Measurements from ENCODE around the gene IRX3.
"Not testable (repeated sequence)": the region's sequence is repeated elsewhere in the genome, so short reads cannot be mapped to it uniquely, and the experiment has no call there.

IRX3 gene

GRCh38 chr16:54273566-54273965, 13.0 kb downstream of the IRX3 start:
- no peak for DNase-seq

GRCh38 chr16:54270711-54271110, 15.9 kb downstream of the IRX3 start:
- DNase-seq, result no peak

GRCh38 chr16:54269461-54269860, 17.1 kb downstream of the IRX3 start:
- no peak for DNase-seq

GRCh38 chr16:54268766-54269165, 17.8 kb downstream of the IRX3 start:
- no peak for DNase-seq

- no peak for DNase-seq
Measured at GRCh38 chr16:54268340-54268739, 18.2 kb downstream of the IRX3 start.

DNA sequence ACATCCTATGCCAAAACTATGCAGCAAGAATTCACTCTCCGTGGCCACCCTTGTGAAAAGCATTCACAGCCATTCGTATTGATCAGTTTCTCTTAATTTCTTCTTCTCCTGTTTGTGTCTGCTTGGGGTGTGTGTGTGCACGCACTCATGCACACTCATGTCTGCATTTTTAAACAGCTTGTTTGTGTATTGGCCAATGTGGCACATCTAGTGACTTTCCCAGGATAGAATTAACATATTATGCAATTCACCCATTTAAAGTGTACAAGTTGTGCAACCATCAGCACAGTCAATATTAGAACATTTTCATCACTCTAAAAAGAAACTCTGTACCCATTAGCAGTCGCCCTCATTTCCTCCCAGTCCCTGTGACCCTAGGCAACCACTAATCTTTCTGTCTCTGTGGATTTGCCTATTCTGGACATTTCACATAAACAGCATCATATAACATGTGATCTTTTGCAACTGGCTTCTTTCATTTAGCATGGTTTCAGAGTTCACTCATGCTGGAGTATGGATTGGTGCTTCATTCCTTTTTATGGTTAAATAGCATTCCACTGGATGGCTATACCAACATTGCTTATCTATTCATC, 20.1 kb downstream of the IRX3 start:
- DNase-seq, result no peak

GRCh38 chr16:54265575-54266107, 20.9 kb downstream of the IRX3 start:
- no peak for DNase-seq

GRCh38 chr16:54253118-54253517, 33.5 kb downstream of the IRX3 start:
- DNase-seq, result no peak

- DNase-seq, result no peak
Measured at GRCh38 chr16:54248863-54249710, 37.5 kb downstream of the IRX3 start.

DNA sequence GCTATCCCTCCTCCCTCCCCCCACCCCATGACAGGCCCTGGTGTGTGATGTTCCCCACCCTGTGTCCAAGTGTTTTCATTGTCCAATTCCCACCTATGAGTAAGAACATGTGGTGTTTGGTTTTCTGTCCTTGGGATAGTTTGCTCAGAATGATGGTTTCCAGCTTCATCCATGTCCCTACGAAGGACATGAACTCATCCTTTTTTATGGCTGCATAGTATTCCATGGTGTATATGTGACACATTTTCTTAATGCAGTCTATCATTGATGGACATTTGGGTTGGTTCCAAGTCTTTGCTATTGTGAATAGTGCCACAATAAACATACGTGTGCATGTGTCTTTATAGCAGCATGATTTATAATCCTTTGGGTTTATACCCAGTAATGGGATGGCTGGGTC, 38.9 kb downstream of the IRX3 start:
- DNase-seq, result not testable (repeated sequence)

DNA sequence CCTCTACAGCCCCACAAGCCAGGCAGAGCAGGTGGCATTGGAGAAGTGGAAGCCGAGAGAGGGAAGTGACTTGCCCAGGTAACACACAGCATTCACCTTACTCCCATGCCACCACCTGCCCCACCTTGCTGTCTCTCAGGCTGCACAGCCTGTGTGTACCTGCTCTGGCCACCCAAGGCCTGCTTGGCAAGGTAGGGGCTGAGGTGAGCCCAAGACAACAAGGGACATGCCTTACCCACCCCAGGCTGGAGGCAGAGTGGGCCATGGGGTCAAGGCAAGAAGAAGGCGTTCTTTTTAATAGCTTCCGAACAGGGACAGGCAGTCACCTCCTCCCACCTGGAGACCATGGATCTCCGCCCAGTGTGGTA, 40.1 kb downstream of the IRX3 start:
- DNase-seq, result no peak

DNA sequence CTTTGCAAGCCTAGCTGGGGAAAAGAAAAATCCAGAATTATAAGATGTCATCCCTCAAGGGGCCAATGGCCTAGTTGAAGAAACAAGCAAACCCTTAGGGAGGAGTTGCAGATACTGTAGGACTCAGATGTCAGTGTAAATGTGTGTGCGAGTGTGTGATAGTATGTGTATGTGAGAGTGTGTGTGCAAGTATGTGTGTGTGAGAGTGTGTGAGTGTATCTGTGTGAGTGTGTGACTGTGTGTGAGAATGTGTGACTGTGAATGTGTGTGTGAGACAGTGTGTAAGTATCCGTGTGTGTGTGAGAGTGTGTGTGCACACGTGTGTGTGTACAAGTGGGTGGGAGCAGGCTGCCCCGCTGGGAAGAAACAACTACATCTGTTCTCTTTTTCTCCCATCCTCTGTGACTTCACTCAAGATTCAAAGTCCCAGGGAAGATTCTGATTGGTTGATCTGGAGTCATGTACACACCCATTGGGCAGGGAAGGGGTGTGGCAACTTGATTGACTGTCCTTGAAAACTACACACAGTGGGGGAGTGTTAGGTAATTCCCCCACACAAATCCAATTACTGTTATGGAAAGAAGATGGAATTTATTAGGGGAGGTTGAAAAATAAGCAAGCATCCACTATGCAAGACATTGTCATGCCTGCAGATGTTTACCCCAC, 40.7 kb downstream of the IRX3 start:
- no peak for DNase-seq

DNA sequence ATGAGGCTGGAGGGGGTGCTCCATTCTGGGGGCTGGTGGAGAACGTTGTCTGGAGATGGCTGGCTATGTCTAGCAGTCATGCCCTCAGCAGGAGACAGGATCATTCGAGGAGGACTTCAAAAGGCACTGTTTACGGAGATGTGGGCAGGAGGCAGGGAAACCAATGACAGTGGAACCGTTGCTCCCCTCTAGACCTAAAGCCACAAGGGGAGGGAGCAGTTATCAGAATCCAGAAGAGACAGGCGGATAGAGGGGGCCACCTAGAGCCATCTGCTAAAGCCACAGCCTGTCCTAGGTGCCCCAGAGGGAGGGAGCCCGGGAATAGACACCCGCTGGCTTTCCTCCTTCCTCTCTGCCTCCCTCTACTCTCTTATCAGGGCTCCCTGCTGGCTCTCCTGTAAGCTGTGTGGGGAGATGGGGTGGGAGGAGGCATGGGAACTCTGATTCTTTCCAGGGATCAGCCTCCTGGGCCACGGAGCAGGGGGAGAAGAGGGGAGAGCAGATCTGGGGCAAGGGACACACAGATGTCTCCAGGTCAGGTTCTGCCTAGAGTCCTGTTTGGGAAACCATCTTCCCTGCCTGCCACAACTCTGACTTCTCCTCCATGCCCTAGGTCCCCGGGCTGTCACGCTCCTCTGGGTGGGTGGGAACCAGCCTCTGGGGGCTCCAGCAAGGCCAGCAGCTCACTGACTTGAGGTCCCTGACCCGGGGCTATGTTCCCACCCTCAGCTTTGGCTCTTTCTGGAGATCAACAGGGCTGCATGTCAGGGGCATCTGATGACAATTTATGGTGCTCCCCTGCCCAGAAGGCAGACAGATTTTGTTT, 42.3 kb downstream of the IRX3 start:
- no peak for DNase-seq

DNA sequence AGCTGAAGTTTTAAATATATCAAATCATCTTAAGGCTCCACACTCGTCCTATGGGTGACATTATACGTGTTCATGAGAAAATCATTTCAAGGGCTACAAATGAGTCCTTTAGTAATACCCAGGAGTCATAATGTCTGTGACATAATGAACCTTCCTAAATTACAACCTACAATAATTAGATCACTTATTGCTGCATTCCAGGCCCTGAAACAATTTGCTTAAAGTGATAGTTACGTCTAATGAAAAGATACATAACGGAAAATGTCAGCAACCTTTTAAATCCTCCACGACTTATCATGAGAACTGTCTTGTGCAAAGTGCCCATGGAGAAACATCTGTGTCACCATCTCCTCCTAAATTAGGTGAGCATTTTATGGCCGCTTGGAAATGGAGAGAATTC, 43.4 kb downstream of the IRX3 start:
- no peak for DNase-seq

- DNase-seq, result no peak
Measured at GRCh38 chr16:54242199-54242598, 44.4 kb downstream of the IRX3 start.

- DNase-seq, result no peak
Measured at GRCh38 chr16:54241525-54241924, 45.1 kb downstream of the IRX3 start.

DNA sequence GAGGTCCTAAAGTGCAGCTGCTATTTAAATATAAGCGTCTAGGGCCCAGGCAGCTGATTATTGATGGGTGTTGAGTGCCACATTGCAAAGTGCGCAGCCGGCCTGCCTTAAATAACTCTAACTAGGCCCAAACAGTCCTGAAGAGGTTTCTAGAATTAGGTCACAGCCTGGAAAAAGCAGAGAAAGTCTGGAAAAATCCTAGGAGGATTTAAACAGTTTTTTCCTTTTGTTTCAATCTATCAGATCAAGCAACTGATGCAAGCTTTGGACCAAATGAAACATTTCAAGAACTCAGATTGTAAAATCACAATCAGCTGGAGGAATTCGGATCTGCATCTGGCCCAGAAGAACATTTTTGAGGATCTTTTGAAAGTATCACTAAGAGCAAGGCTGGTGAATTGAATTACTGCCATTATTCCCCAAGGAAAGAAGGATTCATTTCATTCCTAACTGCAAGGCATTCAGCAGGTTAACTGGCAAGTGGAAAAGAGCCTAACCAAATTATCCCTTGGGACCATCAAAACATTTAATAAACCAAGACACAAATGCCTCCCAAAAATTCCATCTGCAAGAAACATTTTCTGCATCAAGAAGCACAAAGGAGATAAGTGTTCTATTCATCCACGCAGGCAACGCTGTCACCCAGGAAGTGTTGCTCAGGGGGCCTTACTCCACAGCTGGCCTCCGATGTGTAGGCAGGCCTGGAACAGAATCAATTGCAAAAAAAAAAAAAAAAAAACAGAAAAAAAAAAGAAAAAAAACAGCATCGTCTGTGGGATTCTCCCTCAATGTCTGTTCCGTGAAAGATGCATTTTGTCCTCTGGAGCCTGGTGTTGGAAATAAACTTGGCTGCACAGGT, 46.1 kb downstream of the IRX3 start:
- no peak for DNase-seq

DNA sequence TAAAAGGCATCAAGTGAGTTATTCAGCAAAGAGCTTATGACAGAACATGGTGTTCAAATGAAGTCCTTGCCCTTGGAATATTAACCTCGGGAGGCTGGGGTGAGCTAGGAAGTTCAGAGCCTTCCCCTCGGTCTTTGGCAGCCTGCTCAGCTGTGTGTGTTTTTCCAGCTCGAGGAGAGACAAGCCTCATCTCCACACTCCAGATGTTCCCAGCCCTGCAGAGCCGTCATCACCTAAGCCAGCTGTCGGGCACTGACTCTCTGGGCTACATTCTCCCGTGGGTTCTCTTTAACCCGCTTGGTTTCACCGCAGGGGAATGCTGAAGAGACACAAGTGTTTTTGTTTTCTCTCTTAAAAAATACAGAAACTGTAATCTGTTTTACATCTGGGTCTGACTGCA, 47.1 kb downstream of the IRX3 start:
- DNase-seq, result no peak

DNA sequence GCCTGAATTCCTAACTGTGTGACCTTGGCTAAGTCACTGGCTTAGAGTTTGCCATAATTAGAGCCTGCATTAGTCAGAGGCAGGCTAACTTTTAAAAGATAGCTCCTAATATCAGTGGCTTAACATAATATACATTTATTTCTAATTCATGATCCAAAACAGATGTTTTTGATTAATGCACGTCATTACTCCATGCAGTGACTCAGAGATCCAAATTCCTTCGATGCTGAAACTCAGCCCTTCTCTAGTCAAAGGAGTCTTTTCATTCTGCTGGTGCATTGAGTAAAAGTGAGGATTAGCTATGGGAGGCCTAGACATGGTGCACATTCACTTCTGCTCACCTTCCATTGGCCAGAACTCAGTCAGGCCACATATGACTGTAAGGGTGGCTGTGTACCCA, 49.8 kb downstream of the IRX3 start:
- no peak for DNase-seq

- no peak for DNase-seq
Measured at GRCh38 chr16:54233615-54234014, 53.0 kb downstream of the IRX3 start.

Data from activated effector memory CD4-positive, alpha-beta T cell treated with anti-CD3 and anti-CD28 coated beads, Interleukin-2, amount 50 U/mL, for 16 hours (primary cell).